RWPE2 (cell line): ENCODE results near the gene LAP3.
"Not testable (repeated sequence)": the region's sequence is repeated elsewhere in the genome, so short reads cannot be mapped to it uniquely, and the experiment has no call there.

ENCODE experiments used
- ATAC-seq: fragments of 200-7000 bp; cut with Tn5 transposase; 3 replicates; pipeline ENCODE4 v1.9.1; 2021; ENCODE audit warnings: low read depth
- DNase-seq: peaks from one replicate; pipeline ENCODE4 v3.0.0-alpha.2; 2020; ENCODE audit warnings: low spot score
- H3K27ac ChIP-seq: fragments of 450-650 bp; 2 replicates; pipeline ENCODE4 v1.5.1; 2017; ENCODE audit warnings: mild to moderate bottlenecking; ENCODE audit not compliant: poor library complexity, severe bottlenecking
- H3K27me3 ChIP-seq: fragments of 250-450 bp; sonication (Bioruptor Pico); 2 replicates; pipeline ENCODE4 v1.5.1; 2021; ENCODE audit warnings: mild to moderate bottlenecking, moderate library complexity; ENCODE audit not compliant: insufficient read depth, poor library complexity, severe bottlenecking
- H3K36me3 ChIP-seq: fragments of 250-450 bp; sonication (Bioruptor Pico); 2 replicates; pipeline ENCODE4 v1.5.1; 2020; ENCODE audit warnings: low read depth, mild to moderate bottlenecking, moderate library complexity
- H3K4me1 ChIP-seq: fragments of 250-450 bp; sonication (Bioruptor Pico); 2 replicates; pipeline ENCODE4 v1.5.1; 2021; ENCODE audit warnings: mild to moderate bottlenecking, moderate library complexity; ENCODE audit not compliant: insufficient read depth, poor library complexity, severe bottlenecking
- H3K4me3 ChIP-seq: fragments of 250-450 bp; sonication (Bioruptor Pico); 2 replicates; pipeline ENCODE4 v1.5.1; 2021; ENCODE audit warnings: mild to moderate bottlenecking, moderate library complexity; ENCODE audit not compliant: severe bottlenecking
- H3K9me3 ChIP-seq: fragments of 250-450 bp; sonication (Bioruptor Pico); 2 replicates; pipeline ENCODE4 v1.5.1; 2021; ENCODE audit warnings: mild to moderate bottlenecking, moderate library complexity; ENCODE audit not compliant: severe bottlenecking
- TF ChIP-seq, protein P1 (sequence below): fragments of 450-650 bp; IDR thresholded peaks from one replicate; pipeline ENCODE4 v1.5.1; 2017; ENCODE audit warnings: mild to moderate bottlenecking, moderate library complexity; ENCODE audit not compliant: poor library complexity, severe bottlenecking

LAP3 gene

DNA sequence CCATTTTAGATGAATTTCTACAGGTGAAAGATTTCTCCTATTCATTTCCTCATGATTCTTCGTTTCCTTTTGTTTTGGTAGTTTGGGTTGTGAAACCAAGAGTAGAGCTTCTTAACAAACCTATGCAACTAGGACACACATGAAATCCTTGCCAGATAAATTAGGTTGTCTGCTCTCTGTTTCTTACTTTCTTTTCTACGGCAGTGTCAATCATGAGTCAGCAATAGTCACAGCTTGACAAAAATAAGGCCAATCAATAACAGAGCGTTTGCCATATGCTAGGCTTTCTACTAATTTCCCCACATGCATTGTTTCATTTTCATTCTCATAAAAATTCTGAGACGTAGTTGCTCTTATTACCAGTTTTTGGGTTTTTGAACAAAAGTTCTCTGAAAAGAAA is 41.8 kb upstream of the LAP3 start:
- H3K36me3 ChIP-seq: no peaks in the 10 kb centered on the region
- no peak for ATAC-seq
- H3K4me3 ChIP-seq: no peak overlapping the region
- H3K27me3 ChIP-seq: no peaks in the 10 kb centered on the region
- H3K9me3 ChIP-seq: no peaks in the 10 kb centered on the region
- no peak for DNase-seq
- H3K4me1 ChIP-seq: no peaks in the 10 kb centered on the region
- no peak overlapping the region for H3K27ac ChIP-seq
- TF ChIP-seq, protein P1, sequence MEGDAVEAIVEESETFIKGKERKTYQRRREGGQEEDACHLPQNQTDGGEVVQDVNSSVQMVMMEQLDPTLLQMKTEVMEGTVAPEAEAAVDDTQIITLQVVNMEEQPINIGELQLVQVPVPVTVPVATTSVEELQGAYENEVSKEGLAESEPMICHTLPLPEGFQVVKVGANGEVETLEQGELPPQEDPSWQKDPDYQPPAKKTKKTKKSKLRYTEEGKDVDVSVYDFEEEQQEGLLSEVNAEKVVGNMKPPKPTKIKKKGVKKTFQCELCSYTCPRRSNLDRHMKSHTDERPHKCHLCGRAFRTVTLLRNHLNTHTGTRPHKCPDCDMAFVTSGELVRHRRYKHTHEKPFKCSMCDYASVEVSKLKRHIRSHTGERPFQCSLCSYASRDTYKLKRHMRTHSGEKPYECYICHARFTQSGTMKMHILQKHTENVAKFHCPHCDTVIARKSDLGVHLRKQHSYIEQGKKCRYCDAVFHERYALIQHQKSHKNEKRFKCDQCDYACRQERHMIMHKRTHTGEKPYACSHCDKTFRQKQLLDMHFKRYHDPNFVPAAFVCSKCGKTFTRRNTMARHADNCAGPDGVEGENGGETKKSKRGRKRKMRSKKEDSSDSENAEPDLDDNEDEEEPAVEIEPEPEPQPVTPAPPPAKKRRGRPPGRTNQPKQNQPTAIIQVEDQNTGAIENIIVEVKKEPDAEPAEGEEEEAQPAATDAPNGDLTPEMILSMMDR: no peak

DNA sequence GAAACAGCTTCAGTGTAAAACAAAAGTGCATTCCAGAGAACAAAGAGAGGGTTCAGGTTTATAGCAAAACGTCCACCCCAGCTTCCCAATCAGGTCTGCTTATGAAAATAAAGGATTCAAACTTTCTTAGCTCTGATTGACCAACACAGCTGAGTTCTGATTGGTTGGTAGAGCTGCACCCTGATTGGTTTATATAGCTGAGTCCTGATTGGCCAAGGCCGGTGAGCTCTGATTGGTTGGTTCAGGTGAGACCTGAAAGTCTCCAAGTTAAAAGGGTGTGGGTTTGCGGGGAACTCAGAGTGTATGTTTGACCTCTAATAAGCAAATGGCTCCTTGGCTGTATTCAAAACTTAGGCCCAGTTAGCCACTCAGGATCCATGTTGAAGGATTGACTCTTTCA is 41.1 kb upstream of the LAP3 start:
- DNase-seq (no peak), ATAC-seq (no peak)
- TF ChIP-seq, protein P1: no peak
- no peaks in the 10 kb centered on the region for H3K27me3 ChIP-seq
- no peaks in the 10 kb centered on the region for H3K9me3 ChIP-seq
- H3K4me3 ChIP-seq: no peak overlapping the region
- no peak overlapping the region for H3K27ac ChIP-seq
- H3K4me1 ChIP-seq: no peaks in the 10 kb centered on the region
- H3K36me3 ChIP-seq: no peaks in the 10 kb centered on the region

DNA sequence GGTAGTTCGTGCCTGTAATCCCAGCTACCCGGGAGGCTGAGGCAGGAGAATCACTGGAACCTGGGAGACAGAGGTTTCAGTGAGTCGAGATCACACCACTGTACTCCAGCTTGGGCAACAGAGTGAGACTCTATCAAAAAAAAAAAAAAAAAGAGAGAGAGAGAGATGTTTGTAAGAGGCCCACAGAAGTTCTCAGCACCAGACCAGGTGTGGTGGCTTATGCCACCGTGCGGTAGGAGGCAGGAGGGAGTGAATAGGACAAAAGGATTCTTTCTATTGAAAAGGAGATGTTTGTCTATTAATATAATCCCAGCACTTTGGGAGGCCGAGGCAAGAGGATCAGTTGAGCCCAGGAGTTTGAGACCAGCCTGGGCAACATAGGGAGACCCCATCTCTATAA is 39.9 kb upstream of the LAP3 start:
- H3K27ac ChIP-seq, H3K4me1 ChIP-seq, H3K9me3 ChIP-seq, H3K36me3 ChIP-seq, DNase-seq, H3K4me3 ChIP-seq, H3K27me3 ChIP-seq, ATAC-seq: not testable (repeated sequence)

DNA sequence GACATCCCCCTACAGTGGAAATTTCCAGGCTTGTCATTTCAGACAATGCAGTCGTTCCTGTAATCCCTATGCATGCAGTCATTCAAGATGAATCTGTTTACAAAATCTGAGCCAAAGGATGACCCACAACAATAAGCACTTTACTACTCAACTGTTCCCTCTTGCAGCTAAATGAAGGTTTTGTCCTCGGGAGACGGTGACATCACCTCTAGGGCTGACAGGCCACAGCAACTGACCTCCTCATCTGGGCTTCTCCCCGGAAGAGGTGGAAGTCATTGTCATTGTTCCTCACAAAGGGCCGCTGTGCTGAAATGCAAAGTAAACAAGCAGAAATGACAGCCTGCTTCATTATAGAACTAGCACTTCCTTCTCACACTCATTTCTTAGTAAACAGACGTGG is 32.8 kb upstream of the LAP3 start:
- H3K27ac ChIP-seq: no peak overlapping the region
- no peaks in the 10 kb centered on the region for H3K36me3 ChIP-seq
- no peak for DNase-seq
- H3K9me3 ChIP-seq: no peaks in the 10 kb centered on the region
- TF ChIP-seq, protein P1: no peak
- peaks cover 2% of the 10 kb centered on the region for H3K4me1 ChIP-seq
- no peaks in the 10 kb centered on the region for H3K27me3 ChIP-seq
- no peak for ATAC-seq
- no peak overlapping the region for H3K4me3 ChIP-seq

DNA sequence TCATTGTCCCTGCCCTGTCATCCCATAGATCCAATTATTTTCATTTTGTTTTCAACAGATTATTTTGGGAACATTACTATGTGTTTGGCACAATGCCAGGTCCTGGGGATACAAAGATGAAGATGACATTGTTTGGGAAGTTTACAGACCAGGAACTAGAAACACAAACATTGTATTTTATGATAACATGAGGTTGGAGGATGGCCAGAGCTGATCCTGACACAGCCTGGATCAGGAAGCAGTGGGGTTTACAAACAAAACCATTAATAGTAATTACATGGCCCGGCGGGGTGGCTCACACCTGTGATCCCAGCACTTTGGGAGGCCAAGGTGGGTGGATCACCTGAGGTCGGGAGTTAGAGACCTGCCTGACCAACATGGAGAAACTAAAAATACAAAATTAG is 32.2 kb upstream of the LAP3 start:
- Histone ChIP-seq H3K9me3 (no peaks in the 10 kb centered on the region), H3K36me3 (no peaks in the 10 kb centered on the region), H3K27ac (no peak overlapping the region), H3K4me3 (no peak overlapping the region), H3K27me3 (no peaks in the 10 kb centered on the region), H3K4me1 (peaks cover 2% of the 10 kb centered on the region)
- ATAC-seq: no peak
- no peak for DNase-seq
- TF ChIP-seq, protein P1: no peak
